ENCODE measurements around the gene SPARCL1.

GRCh38 chr4:87553182-87553581, 24.0 kb upstream of the SPARCL1 start:
- TF ChIP-seq ZNF879 (CRISPR knock-in tag; IDR thresholded peaks at IDR 0.05) (no peak), POLR2AphosphoS5 (IDR thresholded peaks at IDR 0.05; ENCODE audit: low read depth, low read length) (no peak), KDM4B (CRISPR knock-in tag; IDR thresholded peaks at IDR 0.05) (no peak), POLR2A (IDR thresholded peaks at IDR 0.05; ENCODE audit: insufficient read depth in 1 of 2, low read depth in 2 of 2, low read length in 2 of 2) (no peak), SETDB1 (CRISPR knock-in tag; IDR thresholded peaks at IDR 0.05; ENCODE audit: borderline replicate concordance) (no peak), NFE2L2 (IDR thresholded peaks at IDR 0.05; ENCODE audit: low read length) (no peak), CTCF (CRISPR knock-in tag; IDR thresholded peaks at IDR 0.05) (no peak), PRDM15 (CRISPR knock-in tag; IDR thresholded peaks at IDR 0.05) (no peak), ZKSCAN8 (CRISPR knock-in tag; IDR thresholded peaks at IDR 0.05; ENCODE audit: borderline replicate concordance) (no peak), ZSCAN25 (CRISPR knock-in tag; IDR thresholded peaks at IDR 0.05) (no peak)
